Mammary epithelial cell (primary cell): Measurements from ENCODE around the gene INPP5A.

Experiments used
- EZH2 ChIP-seq: IDR thresholded peaks from 2 replicates; pipeline ENCODE4 v1.6.1; 2012; ENCODE audit warnings: low read length, inconsistent platforms, borderline replicate concordance
- TF ChIP-seq, protein P1 (sequence below), 2 donors: IDR thresholded peaks in 1 of 2; conservative IDR thresholded peaks in 1 of 2; 2 replicates each; pipeline ENCODE4 v1.5.1; 2011 to 2012; ENCODE audit warnings: inconsistent platforms in 2 of 2, low read length in 2 of 2, mild to moderate bottlenecking in 2 of 2, control low read depth in 1 of 2, low read depth in 1 of 2; ENCODE audit not compliant: insufficient read depth in 1 of 2; ENCODE audit errors: extremely low read depth in 1 of 2

DNA sequence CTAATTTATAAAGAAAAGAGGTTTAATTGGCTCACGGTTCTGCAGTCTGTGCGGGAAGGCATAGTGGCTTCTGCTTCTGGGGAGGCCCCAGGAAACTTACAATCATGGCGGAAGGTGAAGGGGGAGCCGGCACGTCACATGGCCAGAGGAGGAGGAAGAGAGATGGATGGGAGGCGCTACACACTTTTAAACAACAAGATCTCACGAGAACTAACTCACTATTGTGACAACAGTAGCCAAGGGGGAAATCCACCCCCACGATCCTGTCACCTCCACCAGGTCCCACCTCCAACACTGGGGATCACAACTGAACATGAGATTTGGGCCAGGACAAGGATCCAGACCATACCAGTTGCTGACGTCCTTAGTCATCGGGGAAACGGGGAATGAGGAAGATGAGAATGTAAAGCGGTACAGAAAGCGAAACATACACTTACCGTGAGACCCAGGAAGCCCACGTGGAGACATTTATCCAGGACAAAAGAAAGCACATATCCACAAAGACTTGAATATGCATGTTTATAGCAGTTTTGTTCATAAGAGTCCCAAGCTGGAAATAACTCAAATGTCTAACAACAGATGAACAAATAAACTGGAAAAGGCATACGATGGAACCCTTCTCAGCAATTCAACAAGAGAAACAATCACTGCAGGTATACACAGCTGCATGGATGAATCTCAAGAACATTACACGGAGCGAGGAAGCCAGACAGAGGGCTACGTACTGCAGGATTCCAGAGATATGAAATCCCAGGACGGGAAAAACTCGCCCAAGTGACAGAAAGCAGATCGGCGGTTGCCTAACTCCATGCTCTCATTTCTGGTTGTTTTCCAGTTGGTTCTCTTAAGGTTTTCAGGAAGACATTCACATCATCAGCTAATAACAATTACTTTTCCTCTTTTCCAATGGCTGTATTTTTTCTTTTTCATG lies 26.2 kb upstream of the INPP5A start:
- TF ChIP-seq, protein P1, sequence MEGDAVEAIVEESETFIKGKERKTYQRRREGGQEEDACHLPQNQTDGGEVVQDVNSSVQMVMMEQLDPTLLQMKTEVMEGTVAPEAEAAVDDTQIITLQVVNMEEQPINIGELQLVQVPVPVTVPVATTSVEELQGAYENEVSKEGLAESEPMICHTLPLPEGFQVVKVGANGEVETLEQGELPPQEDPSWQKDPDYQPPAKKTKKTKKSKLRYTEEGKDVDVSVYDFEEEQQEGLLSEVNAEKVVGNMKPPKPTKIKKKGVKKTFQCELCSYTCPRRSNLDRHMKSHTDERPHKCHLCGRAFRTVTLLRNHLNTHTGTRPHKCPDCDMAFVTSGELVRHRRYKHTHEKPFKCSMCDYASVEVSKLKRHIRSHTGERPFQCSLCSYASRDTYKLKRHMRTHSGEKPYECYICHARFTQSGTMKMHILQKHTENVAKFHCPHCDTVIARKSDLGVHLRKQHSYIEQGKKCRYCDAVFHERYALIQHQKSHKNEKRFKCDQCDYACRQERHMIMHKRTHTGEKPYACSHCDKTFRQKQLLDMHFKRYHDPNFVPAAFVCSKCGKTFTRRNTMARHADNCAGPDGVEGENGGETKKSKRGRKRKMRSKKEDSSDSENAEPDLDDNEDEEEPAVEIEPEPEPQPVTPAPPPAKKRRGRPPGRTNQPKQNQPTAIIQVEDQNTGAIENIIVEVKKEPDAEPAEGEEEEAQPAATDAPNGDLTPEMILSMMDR (conservative IDR thresholded peaks at IDR 0.05 in 1 of 2, IDR thresholded peaks at IDR 0.05 in 1 of 2; ENCODE audit: extremely low read depth in 1 of 2, insufficient read depth in 1 of 2, low read depth in 1 of 2, low read length in 2 of 2): no peak
- no peak for TF ChIP-seq EZH2
